Measurements from ENCODE around the gene ACSL1.

The ACSL1 gene

DNA sequence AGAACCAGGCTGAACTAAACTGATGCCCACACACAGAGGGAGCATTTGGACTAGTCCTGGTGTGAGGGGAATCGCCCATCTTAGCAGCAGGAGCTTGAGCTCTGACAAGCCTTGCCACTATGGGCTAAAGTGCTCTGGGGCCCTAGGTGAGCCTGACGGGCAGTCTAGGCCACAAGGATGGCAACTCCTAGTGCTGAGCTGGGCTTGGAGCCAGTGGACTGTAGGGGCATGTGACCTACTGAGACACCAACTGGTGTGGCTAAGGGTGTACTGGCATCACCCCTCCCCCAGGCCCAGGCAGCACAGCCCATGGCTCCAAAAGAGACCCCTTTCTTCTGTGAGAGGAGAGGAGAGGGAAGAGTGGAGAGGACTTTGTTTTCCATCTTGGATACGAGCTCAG is 106.4 kb downstream of the ACSL1 start:
- no peak for DNase-seq (ENCODE audit: low read depth)

DNA sequence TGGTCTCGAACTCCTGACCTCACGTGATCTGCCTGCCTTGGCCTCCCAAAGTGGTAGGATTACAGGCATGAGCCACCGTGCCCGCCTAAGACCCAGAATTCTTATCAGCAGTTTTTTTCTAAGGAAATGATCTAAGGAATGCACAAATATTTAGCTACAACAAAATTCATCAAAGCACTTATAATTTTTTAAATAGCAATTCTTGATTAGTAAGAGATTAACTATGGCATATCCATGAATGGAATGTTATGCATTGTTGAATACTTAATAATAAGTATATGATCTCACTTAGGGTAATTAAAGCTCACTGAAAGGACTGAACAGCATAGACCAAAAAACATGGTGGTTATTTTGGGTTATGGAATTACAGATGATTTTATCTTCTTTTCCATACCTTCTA is 110.2 kb downstream of the ACSL1 start:
- DNase-seq (ENCODE audit: low read depth) = no peak

DNA sequence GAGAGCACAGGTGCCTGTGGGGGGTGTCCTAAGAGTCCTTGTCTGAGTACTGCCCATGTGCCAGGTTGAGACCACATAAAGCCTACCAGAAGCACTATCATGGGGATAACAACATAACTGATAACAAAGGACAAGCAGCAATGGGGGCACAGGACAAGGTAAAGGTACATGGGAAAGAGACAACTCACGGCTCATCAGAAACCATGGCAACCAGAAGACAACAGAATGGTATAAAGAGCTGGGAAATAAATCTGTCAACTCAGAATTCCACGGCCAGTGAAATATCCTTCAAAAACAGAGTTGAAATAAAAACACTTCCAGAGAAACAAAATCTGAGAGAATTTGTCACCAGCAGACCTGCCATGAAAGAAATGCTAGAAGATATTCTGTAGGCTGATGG is 111.9 kb downstream of the ACSL1 start:
- no peak for DNase-seq (ENCODE audit: low read depth)

DNA sequence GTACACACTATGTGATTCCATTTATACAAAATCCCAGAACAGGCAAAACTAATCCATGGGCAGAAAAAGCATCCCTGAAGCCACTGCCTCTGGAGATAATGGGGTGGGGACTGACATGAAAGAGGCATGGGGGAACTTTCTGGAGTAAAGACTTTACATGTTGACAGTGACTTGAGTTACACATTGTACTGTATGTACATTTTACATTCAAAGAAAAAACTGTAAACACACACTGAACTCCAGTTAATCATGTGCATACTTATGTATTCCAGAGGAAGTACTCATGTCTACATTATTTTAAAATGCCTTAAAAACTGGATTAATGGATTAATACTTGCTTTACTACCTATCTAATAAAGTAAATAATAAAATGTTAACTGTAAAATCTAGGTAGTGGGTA is 113.4 kb downstream of the ACSL1 start:
- no peak for DNase-seq (ENCODE audit: low read depth)

DNA sequence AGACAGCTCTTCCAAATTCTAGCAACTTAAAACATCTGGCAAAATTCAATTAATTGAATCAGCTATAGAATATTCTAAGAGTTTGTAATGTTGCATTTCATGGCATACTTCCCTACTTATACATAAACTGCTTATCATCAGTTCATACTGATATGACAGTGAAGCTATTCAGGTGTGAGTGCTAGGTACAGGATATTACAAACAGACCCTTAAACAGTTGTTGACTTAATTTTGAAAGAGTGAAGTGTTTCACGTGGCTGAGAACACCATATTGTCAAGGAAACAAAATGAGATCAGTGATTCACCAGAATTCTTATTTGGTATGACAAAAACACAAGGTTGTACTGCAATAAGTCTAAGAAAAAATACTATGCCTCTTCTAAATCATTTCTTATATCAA is 119.3 kb downstream of the ACSL1 start:
- no peak for DNase-seq (ENCODE audit: low read depth)

DNA sequence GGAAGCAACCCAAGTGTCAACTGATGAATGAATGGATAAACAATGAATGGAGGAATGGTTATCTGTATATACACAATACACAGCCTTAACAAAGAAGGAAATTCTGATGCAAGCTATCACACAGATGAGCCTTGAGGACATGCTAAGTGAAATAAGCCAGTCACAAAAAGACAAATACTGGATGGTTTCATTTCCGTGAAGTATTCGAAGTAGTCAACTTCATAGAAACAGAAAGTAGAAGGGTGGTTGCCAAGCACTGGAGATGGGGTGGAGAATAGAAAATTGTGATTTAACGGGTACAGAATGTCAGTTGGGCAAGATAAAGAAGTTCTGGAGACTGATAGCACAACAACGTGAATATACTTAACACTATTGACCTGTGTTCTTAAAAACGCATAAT is 120.1 kb downstream of the ACSL1 start:
- no peak for DNase-seq (ENCODE audit: low read depth)
